EL (cell line): ENCODE data around the gene EIF4E1B.

ENCODE experiments used
- DNase-seq: peaks from one replicate; pipeline ENCODE4 v3.0.0-alpha.2; 2016

Gene EIF4E1B

DNA sequence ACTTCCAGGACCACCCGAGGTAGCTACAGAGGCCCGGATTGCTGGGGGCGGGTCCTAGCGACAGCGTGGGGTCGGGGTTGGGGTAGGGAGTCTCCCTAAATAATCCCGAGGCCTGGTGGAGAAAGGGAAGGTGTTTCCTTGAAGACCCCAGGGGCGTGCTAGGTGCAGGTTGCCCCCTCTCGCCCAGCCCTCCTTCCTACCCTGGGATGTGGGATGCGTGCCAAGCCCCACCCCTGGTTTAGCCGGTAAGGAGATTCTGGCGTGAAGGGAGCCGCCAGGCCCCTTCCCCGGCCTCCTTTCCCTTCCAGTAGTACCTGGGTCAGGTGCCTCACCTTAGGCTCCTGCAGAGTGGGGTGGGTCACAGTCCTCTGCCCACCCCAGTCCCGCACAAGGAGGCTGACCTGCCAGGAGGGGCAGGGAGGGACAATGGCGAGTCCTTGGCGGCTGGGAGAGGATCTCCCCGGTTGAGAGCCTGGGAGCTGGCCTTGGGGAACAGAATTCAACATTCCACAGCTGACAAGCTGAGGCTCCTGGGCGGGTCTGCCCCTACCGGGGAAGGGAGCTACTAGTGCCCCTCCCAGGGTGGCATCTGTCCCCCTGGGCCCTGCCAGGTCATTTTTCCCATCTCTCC lies 17.5 kb downstream of the EIF4E1B start:
- DNase-seq = peak; percentile 39

DNA sequence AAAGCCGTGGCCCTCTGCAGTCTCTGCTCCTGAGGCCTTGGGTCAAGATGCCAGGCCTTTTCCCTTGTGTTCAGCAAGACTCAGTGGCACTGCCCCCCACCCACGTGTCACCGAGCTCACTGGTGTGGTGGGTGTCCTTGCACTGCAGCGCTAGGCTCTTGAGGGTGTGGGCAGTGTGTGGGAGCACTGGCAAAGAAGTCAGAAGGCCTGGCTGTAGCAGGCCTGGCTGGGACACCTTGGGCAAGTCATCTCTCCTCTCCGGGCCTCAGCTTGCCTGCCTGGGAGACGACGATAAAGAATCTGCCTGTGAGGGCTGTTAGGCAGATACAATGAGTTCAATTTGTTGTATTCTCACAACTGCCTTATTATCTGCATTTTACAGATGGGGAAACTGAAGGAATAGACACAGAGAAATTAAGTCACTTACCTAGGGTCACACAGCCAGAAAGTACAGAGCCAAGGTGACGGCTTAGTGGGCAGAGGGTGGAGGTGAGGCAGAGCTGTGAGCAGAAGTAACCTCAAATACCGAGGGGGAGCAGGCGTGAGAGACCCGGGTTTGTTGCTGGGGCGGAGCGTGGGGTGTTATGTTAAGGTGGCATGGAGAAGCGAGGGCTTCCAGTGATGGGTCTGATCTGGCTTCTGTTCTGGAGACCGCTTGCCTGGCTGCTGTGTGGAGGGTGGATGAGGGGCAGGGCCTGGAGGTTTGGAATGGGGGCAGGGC lies 18.2 kb downstream of the EIF4E1B start:
- DNase-seq = no peak

DNA sequence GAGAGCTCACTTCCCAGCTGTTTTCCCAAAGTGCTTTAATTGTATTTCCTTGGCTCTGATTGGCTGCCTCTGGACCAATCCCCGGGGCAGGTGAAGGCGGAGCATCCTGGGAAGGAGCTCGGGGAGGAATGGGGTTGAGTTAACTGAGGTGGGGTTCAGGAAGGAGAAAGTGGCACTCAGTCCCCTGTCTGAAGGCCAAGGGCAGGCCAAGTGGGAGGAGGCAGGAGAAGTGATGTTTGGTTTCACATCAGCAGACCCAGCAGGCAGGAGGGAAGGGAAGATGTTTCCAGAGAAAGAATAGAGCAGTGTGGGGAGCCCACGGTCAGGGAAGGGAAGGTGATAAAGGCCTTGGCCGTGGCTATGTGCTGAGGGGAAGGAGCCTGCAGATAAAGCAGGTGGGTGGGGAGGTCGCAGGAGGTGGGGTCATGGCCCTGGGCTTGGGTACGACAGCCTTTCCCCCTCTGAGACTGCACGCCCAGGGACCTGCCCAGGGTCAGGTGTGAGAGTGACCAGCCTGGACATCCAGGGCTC lies 19.9 kb downstream of the EIF4E1B start:
- no peak for DNase-seq

DNA sequence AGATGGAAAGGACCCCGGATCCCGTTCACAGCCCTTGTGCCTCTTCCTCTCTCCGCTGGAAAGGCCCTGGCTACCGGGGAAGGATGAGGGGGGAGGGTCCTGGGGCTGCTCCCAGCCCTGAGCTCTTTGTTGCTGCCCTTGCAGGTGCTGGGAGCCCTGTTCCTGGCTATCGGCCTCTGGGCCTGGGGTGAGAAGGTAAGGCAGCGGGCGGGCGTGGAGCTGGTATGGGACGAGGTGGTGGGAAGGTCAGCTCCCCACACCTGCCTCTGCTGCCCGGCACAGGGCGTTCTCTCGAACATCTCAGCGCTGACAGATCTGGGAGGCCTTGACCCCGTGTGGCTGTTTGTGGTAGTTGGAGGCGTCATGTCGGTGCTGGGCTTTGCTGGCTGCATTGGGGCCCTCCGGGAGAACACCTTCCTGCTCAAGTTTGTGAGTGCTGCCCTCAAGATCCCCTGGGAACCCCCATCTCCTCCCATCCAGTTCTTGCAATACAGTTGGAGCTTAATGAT lies 21.1 kb downstream of the EIF4E1B start:
- DNase-seq = no peak

DNA sequence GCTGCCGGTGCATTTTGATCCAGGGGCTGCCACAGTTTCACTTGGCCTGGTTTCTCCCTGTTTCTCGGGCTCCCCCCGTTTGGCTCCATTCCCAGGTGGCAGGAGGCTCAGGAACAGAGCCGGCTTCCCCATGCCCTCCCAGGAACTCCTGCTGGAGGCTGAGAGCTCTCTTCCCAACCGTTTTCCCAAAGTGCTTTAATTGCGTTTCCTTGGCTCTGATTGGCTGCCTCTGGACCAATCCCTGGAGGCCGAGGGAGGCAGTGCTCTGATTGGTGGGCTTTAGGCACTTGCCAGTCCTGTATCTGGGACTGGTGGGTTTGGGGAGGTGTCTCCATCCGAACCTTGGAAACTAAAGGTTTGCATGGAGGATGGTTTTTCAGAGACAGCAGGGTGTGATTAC lies 21.7 kb downstream of the EIF4E1B start:
- DNase-seq = no peak

DNA sequence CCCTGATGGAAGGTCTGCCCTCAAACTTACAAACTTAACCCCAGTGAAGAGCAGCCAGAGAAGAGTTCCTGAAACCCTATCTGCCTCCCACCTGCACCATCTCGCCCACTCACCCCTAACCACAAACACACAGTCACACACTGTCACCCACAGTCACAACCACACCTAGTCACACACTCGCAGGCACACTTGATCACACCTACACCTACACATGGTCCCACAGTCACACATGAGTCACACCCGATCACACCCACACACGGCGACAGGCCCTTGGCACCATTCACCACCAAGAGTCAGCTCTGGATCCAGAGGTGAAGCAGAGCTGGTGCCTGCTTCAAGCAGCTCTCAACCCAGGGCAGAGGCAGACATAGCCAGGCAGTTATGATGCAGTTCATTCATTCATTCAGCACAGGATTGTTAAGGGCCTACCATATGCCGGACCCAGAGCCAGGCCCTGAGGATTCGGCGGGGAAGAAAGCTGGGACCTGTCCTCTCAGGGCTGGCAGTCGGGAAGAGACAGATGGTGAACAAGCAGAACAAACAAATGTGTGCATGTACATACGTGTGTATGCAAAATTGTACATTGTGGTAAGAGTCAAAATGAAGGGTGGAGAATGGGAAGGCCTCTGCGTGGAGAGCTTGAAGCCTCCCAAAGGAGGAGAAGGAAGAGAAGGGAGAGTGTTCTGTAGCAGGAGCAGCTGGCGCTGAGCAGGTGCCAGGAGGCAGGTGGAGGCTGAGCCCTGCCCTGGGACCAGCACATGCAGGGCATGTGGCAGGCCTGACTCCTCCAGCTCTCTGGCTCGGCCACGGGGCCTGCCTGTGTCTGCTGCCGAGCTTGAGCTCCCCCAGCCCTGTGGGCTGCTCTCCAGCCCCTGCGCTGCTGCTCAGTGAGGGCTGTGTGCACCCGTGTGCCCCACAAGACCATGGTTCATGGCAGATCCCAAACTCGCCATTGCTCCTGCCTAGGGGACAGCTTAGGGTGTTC lies 23.2 kb downstream of the EIF4E1B start:
- no peak for DNase-seq

DNA sequence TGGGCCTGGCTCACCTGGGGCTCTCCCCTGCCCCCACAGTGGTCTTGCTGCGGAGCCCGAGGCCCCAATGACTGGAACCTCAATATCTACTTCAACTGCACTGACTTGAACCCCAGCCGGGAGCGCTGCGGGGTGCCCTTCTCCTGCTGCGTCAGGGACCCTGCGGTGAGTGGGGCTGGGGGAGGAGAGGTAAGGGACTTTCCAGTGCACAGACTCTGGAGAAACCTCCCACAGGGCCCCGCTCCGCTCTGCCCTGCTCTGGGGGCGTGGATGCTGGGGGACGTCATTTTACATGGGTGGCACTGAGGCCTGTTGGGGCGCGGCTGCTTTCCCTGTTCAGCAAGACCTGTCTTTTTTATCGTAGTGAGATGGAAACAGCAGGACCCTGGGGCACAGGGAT lies 24.4 kb downstream of the EIF4E1B start:
- no peak for DNase-seq

DNA sequence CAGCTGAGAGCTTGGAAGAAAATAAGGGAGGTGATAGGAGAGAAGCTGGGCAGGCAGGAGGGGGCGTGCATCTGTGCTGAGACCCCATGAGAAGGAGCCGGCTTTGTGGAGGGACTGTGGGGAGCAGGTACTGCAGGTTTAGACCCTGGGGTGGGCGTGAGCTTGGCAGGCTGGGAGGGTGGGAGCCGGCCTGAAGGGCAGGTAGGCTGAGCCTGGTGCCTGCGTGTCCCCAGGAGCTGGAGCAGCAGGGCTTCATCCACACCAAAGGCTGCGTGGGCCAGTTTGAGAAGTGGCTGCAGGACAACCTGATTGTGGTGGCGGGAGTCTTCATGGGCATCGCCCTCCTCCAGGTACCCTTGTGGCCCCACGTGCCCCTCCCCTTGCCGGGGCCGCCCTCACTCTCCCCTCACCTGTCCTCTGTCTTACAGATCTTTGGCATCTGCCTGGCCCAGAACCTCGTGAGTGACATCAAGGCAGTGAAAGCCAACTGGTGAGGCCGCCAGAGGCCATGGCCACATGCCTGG lies 26.1 kb downstream of the EIF4E1B start:
- DNase-seq = no peak

DNA sequence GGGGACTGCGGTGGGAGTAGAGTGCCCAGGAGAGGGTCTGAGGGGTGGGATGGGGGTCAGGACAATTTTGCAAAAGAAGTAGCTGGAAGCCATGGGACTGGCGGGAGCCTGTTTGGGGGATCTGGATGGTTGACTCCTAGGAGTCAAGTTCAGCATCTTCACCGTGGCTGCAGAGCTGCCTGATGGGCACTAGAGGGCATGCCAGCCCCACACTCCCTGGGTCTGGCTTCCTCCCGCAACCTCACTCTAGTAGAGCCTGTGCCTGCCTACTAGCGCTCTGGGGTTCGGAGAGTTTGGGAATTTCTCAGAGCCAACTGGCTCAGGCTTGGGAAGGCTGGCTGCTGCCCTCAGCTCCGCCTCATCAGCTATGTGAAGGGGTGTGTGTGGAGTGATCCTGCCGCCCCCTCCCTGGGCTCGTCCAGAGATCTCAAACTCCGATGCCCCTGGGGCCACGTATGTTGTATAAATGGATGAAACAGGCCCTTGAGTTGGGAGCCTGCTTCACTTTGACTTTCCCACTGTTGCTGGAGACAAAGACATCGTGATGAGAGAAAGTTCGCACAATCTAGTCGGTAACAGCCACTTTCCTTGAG lies 27.6 kb downstream of the EIF4E1B start:
- DNase-seq = peak; percentile 62

DNA sequence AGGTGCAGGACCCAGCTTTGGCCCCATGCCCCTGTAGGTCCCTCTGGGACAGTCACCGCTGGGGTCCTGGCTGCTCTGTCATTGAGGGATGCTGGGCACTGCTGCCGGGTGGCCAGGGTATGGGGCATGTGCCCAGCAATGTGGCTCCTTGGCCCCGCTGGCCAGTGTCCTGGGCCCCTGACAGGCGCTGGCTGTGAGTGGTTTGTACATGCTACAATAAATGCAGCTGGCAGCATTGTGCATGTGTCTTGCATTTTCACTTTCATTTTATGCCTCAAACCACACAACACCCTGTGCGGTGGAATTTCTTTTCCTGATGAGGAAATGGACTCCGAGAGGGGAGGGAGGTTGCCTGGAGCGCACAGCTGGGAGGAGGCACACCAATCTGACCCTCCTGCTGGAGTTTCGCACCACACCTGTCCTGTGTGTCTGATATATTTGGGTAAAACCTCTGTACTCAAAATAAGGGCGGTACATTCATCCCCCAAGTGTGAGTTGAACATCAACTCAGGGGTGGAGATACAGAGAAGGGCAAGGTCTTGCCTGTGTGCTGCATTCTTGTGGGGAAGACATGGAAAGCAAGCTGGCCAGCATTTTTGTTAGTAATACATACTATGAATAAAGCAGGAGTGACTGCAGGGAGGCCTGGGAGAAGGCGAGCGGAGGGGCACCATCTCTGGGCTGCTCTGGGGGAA lies 28.5 kb downstream of the EIF4E1B start:
- DNase-seq = no peak

DNA sequence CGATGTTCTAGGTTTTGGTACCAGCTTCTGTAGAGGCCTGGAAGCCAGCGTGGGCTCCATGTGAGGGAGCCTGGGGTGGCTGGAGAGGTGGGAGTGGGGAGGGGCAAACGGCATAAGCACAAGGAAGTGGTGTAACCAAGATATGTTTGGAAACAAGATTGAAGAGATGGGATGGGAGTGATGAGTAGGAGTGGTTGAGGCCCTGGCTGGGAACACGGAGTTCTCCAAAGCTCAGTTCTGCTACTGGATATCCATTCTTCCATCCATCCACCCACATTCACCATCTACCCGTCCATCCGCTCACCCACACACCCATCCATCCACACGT lies 29.0 kb downstream of the EIF4E1B start:
- no peak for DNase-seq

DNA sequence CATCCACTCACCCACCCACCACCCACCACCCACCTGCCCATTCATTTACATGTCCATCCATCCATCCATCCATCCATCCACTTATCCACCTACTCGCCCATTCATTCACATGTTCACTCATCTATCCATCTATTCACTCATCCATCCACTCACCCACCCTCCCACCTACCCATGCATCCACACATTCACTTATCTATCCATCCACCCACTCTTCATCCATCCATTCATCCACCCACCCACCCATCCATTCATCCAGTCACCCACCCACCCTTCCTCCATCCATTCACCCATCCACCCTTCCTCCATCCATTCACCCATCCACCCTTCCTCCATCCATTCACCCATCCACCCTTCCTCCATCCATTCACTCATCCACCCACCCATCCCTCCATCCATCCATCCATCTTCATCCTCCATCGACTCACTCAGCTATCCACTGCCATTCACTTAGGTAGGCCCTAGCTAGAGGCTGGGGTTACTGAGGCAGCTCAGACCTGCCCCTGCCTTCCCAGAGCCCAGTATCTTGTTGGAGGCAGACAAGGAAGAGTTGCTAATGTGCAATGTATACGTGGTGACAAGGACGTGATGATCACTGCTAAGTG lies 29.5 kb downstream of the EIF4E1B start:
- no peak for DNase-seq

DNA sequence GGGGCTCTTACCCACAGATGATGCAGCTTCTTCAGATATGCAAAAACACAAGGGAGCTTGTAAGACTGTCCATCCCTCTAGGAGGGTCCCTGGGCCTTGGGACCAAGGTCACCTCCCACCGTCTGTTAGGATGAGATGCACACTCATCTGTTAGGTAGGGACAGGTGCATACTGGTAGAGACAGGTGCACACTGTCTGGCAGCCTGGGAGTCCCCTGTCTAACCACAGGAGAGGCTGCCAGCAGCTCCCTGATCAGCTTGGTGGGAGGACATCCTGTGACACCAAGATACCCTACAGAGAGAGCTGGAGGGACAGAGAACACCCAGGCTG lies 30.0 kb downstream of the EIF4E1B start:
- no peak for DNase-seq

DNA sequence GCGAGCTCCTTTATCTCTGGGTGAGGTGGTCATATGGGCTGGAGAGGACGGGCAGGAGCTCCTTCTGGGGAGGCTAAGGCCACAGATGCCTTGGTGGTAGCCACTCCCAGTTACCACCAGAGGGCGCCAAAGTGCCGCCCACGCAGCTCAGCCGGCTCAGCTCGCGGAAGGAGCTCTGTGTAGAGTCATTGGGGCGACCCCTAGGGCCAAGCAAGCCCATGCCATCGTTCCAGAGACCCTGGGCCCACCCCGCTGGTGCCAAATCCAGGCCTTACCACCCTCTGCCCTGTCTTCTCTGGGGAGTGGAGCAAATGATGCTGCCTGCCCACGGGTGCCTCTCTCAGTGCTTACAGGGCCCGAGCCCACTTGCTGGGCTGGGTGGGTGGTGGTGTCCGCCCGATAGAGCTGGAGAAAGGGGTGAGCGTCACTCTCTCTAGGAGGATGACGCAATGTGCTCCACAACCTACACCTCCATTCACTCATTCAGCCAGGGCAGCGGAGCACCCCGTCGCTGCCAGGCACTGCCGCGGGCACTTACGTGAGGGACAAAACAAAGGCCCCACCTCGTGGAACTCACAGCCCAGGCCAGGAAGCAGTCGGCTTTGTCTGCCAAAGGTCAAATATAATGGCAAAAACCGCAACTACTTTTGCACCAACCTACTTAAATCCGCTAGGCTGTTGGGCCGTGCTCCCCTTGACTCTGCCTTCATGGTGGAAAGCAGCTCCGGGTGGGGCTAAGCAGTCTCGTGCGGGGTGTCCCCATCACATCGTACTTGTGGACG lies 30.6 kb downstream of the EIF4E1B start:
- peak; percentile 70 for DNase-seq

DNA sequence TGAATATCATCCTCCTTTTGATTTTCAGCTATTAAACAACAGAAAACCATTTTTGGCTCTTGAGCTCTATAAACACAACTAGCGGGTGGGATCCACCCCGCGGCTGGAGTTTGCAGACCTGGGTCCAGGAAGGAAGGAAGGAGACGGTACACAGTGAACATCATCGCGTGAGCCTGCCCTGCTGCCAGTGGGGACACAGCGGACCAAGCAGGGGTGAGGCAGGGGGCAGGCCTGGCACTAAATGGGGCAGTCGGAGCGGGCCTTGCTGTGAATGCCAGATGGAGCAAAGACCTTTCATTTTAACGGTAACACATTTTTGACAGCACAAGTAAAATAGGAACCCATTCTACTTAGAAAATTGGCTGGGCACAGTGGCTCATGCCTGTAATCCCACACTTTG lies 31.2 kb downstream of the EIF4E1B start:
- DNase-seq = no peak

DNA sequence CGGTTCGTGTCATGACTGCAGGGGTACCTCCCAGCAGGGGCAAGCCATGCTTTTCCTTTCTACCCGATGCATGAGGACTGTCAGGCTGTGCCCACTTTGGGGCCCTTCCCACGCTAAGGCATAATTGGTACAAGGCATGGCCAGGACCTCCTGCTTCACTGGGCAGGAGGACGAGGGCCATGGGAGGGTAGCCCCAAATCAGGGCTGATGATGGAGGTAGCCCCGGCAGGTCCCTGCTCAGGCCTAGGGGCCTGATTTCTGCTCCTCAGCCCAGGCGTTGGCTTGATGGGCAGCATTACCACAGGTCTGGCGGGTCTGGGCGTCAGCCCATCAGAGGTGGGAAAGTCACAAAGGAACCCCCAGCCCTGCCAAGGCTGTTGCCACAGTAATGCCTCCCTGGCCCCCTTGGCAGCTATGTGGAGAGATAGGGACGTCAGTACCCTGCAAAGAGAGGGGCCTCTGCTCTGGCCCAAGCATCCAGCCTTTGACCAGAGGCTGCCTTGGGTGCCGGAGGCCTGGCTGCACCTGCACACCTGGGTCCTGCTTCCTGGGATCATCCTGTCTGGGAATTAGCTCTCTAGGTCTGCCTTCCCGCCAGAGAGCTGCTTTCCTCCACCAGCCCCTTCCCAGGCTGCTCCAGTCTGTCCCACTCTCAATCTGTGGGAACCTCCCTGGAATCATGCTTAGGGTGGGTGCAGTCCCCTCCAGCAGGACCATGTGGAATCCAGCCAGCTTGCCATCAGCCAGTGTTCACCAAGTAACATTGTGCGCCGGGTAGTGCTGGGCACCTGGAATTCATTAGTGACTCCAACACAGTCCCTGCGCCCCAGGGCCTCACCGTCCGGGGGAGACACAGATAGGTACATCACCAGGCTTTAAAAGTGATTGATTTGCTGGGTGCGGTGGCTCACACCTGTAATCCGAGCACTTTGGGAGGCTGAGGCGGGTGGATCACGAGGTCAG lies 32.2 kb downstream of the EIF4E1B start:
- DNase-seq = no peak

DNA sequence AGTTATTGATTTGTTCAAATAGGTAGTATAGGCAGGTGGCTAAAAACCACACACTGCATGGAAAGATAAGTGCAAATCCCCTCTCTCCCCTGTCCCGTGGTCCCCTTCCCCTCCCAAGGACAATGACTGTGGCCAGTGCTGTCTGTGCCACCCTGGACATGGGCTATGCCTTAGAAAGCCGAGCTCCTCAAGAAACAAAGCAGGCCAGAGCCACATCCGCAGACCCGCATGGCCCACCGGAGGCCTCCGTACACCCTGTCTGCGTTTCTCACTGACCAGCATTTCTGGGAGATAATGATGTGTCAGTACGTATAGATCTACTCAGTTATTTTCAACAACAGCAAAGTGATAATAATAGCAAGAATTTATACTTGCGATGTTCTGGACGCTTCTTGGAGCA lies 33.1 kb downstream of the EIF4E1B start:
- DNase-seq = no peak

DNA sequence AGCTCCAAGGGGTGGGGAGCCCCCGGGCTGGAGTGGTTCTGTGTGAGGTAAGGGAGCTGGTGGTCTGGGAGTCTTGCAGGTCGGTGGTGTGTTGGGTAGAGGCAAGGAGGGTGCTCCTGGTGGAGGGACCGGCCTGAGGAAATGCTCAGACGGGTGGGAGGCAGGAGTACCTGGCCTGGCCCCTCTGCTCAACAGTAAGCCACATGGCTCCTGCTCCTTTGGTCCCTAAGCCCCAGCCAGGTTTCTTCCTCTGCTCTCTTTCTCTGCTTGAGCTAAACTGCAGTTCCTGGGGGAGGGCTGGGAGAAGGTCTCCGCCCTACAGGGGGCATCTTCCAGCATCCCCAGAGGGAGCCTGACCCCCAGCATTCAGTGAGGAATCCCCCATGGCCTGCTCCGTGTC lies 34.0 kb downstream of the EIF4E1B start:
- no peak for DNase-seq

DNA sequence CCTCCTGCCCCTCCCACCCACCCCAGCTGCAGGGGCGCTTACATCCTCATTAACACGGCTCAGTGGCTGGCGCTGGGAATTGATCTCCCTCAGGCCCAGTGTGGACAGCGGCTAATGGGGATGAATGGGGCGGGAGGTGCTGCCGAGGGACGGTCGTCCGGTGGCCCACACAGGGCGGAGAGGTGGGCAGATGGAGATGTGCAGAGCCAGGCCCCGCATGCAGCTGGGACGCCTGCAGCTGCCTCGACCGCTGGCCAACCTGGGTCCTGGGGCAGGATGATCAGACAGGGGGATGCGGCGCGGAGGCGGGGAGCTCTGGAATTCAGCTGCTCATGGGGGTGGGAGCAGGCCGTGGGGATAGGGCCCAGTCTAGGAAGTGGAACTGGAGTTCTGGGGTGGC lies 34.4 kb downstream of the EIF4E1B start:
- no peak for DNase-seq

DNA sequence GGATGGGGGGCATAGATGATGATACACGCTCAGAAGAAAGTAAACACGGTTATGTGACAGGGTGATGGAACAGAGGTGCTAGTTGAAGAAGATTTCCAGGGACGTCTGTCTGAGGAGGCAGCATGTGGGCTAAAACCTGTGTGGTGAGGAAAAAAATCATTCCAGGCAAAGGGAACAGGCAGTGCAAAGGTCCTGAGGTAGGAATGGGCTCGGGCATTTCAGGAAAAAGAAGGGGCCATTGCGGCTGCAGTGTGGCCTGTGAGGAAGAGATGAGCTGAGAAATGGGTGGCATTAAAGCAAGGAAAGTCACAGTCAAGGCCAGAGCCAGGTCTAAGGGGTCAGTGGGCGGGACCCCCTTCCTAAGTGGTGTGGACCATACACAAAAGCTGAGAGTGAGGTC lies 35.0 kb downstream of the EIF4E1B start:
- DNase-seq = no peak
